HG03159 (cell line): ENCODE measurements around the gene NOX4.
"Not testable (repeated sequence)": the region's sequence is repeated elsewhere in the genome, so short reads cannot be mapped to it uniquely, and the experiment has no call there.

Experiments used
- ATAC-seq: cut with Tn5 transposase; IDR thresholded peaks from one replicate; pipeline ENCODE4 v1.9.1; 2021; ENCODE audit warnings: mild to moderate bottlenecking, moderate library complexity; ENCODE audit not compliant: unreplicated experiment

The NOX4 gene

GRCh38 chr11:89463266-89463780 is 27.9 kb downstream of the NOX4 start:
- ATAC-seq = no peak

GRCh38 chr11:89458716-89459115 is 32.5 kb downstream of the NOX4 start:
- no peak for ATAC-seq

GRCh38 chr11:89457190-89457589 is 34.0 kb downstream of the NOX4 start:
- no peak for ATAC-seq

GRCh38 chr11:89456681-89457080 is 34.5 kb downstream of the NOX4 start:
- no peak for ATAC-seq

- no peak for ATAC-seq
Observed at GRCh38 chr11:89452780-89453179, 38.4 kb downstream of the NOX4 start.

GRCh38 chr11:89447845-89448244 is 43.3 kb downstream of the NOX4 start:
- no peak for ATAC-seq

- no peak for ATAC-seq
Observed at GRCh38 chr11:89443361-89444322, 47.5 kb downstream of the NOX4 start.

GRCh38 chr11:89442801-89443200 is 48.4 kb downstream of the NOX4 start:
- ATAC-seq = no peak

GRCh38 chr11:89441606-89442005 is 49.6 kb downstream of the NOX4 start:
- ATAC-seq = no peak

- ATAC-seq = no peak
Observed at GRCh38 chr11:89437317-89437716, 53.9 kb downstream of the NOX4 start.

GRCh38 chr11:89436071-89436470 is 55.1 kb downstream of the NOX4 start:
- no peak for ATAC-seq

- peak; percentile 66 for ATAC-seq
Observed at GRCh38 chr11:89433278-89433677, 57.9 kb downstream of the NOX4 start.

GRCh38 chr11:89432182-89432581 is 59.0 kb downstream of the NOX4 start:
- not testable (repeated sequence) for ATAC-seq

GRCh38 chr11:89426501-89426900 is 64.7 kb downstream of the NOX4 start:
- ATAC-seq = not testable (repeated sequence)

- ATAC-seq = no peak
Observed at GRCh38 chr11:89421718-89422117, 69.5 kb downstream of the NOX4 start.

- ATAC-seq = no peak
Observed at GRCh38 chr11:89420981-89421380, 70.2 kb downstream of the NOX4 start.

GRCh38 chr11:89416961-89417360 is 74.2 kb downstream of the NOX4 start:
- ATAC-seq = no peak

- not testable (repeated sequence) for ATAC-seq
Observed at GRCh38 chr11:89411112-89411511, 80.1 kb downstream of the NOX4 start.

GRCh38 chr11:89410666-89411065 is 80.5 kb downstream of the NOX4 start:
- not testable (repeated sequence) for ATAC-seq

- not testable (repeated sequence) for ATAC-seq
Observed at GRCh38 chr11:89408441-89408840, 82.7 kb downstream of the NOX4 start.

- ATAC-seq = no peak
Observed at GRCh38 chr11:89405629-89406028, 85.5 kb downstream of the NOX4 start.

GRCh38 chr11:89391654-89392053 is 99.5 kb downstream of the NOX4 start:
- not testable (repeated sequence) for ATAC-seq
